CD4-positive, alpha-beta T cell (primary cell): ENCODE results near the gene MKLN1. TPM values are rescaled to one million over a fixed set of nuclear protein-coding genes. Genes with fewer than 3 reads are reported as not detected.

Experiments
- ATAC-seq: fragments of 200-7000 bp; cut with Tn5 transposase; one replicate; pipeline ENCODE4 v1.10.0; 2022; ENCODE audit warnings: mild to moderate bottlenecking; ENCODE audit not compliant: poor library complexity
- CTCF ChIA-PET: fragments of 350-600 bp; sonication (Branson Sonifier 250); formaldehyde crosslinking; loops from one replicate; lab custom pipeline; 2021; ENCODE audit warnings: antibody characterized with exemption, inconsistent platforms; lab: Charles Lee
- POLR2A ChIA-PET: fragments of 350-600 bp; sonication (Branson Sonifier 250); formaldehyde crosslinking; loops from one replicate; lab custom pipeline; 2021; ENCODE audit warnings: antibody characterized with exemption, inconsistent platforms; lab: Charles Lee
- DNase-seq, 14 experiments: peaks; one replicate each; pipeline ENCODE4 v3.0.0-alpha.2; 2013 to 2020; ENCODE audit warnings: mixed read lengths in 2 of 14
- H3K27ac ChIP-seq, 2 donors: one replicate each; pipeline versions ENCODE4 v1.5.1 to v1.7.0; 2013; ENCODE audit warnings: low read length in 2 of 2, low read depth in 1 of 2, mild to moderate bottlenecking in 1 of 2
- H3K27me3 ChIP-seq, 2 experiments: 1 replicate in 1 of 2; 2 replicates in 1 of 2; pipeline versions ENCODE4 v1.6.1 to v1.7.0; 2013; ENCODE audit warnings: low read length in 2 of 2, control low read depth in 1 of 2, mild to moderate bottlenecking in 1 of 2, moderate library complexity in 1 of 2; ENCODE audit not compliant: insufficient read depth in 2 of 2, control insufficient read depth in 1 of 2
- H3K36me3 ChIP-seq: one replicate; pipeline ENCODE4 v1.6.1; 2013; ENCODE audit warnings: low read length, control low read depth; ENCODE audit not compliant: insufficient read depth
- H3K4me1 ChIP-seq: one replicate; pipeline ENCODE4 v1.6.1; 2013; ENCODE audit warnings: low read length, control low read depth; ENCODE audit not compliant: insufficient read depth
- H3K4me3 ChIP-seq: one replicate; pipeline ENCODE4 v1.5.1; 2013; ENCODE audit warnings: mild to moderate bottlenecking, low read length, moderate library complexity
- H3K9me3 ChIP-seq, 2 experiments: 1 replicate in 1 of 2; 2 replicates in 1 of 2; pipeline versions ENCODE4 v1.6.1 to v1.7.0; 2013; ENCODE audit warnings: low read length in 2 of 2, mild to moderate bottlenecking in 2 of 2, control low read depth in 1 of 2, moderate library complexity in 1 of 2; ENCODE audit not compliant: control insufficient read depth in 1 of 2, insufficient read depth in 1 of 2
- H3K27ac Mint-ChIP-seq: one replicate; pipeline ENCODE4 v1.8.0; 2020; ENCODE audit warnings: mixed read lengths
- H3K27me3 Mint-ChIP-seq: one replicate; pipeline ENCODE4 v1.8.0; 2021; ENCODE audit warnings: mixed read lengths
- H3K36me3 Mint-ChIP-seq: one replicate; pipeline ENCODE4 v1.8.0; 2021; ENCODE audit warnings: low read depth, mixed read lengths
- H3K4me1 Mint-ChIP-seq: one replicate; pipeline ENCODE4 v1.8.0; 2021; ENCODE audit warnings: low read depth, mixed read lengths
- H3K4me3 Mint-ChIP-seq: one replicate; pipeline ENCODE4 v1.8.0; 2020; ENCODE audit warnings: mild to moderate bottlenecking, mixed read lengths
- H3K9me3 Mint-ChIP-seq: one replicate; pipeline ENCODE4 v1.8.0; 2020; ENCODE audit warnings: mixed read lengths
- CTCF ChIP-seq: fragments of 200-600 bp; IDR thresholded peaks from one replicate; pipeline ENCODE4 v1.8.0; 2022; ENCODE audit warnings: antibody characterized with exemption, mild to moderate bottlenecking
- intact Hi-C, 2 experiments: fragments of 100-400 bp; cut with DNase I in 1 of 2; cut with micrococcal nuclease in 1 of 2; formaldehyde crosslinking; loops; one replicate each; pipeline versions ENCODE4 v1.15.1 to v1.9.0; 2023 to 2025; cut with DNase I, micrococcal nuclease
- total RNA-seq, 174 experiments: library from RNA in 2 of 174; stranded (reverse) in 2 of 174; gene quantifications; one replicate each; pipeline ENCODE4 v1.2.3 and lab custom pipeline; 2021 to 2026

Gene MKLN1
- total RNA-seq, 2 experiments from 2014 or later, result 47.2 to 53.7 TPM

GRCh38 chr7:131322861-131323260, 4.8 kb upstream of the MKLN1 start:
- POLR2A ChIA-PET, result no interaction called here
- TF ChIP-seq CTCF, result no peak
- Histone ChIP-seq H3K4me3 (no peak overlapping the region), H3K27ac (no peak overlapping the region), H3K27me3 (no peaks in the 10 kb centered on the region), H3K9me3 (no peaks in the 10 kb centered on the region), H3K4me1 (peaks cover 16% of the 10 kb centered on the region), H3K36me3 (no peaks in the 10 kb centered on the region)
- CTCF ChIA-PET, result no interaction called here
- Mint-ChIP-seq H3K27me3 (no peaks in the 10 kb centered on the region), H3K4me3 (no peak overlapping the region), H3K36me3 (peaks cover 9% of the 10 kb centered on the region), H3K4me1 (peaks cover 54% of the 10 kb centered on the region), H3K9me3 (no peaks in the 10 kb centered on the region), H3K27ac (no peak overlapping the region)
- intact Hi-C loops, result loop anchor here in 1 of 2 experiments (10.0 kb wide), 1 partner anchor 138 kb away; no protein-coding TSS in a partner anchor
- no peak for ATAC-seq
- DNase-seq, result no peak

- Mint-ChIP-seq H3K4me3 (peak overlapping the region; percentile 93), H3K27me3 (no peaks in the 10 kb centered on the region), H3K36me3 (peaks cover 19% of the 10 kb centered on the region), H3K27ac (peak overlapping the region; percentile 18), H3K9me3 (no peaks in the 10 kb centered on the region), H3K4me1 (peaks cover 78% of the 10 kb centered on the region)
- no peak overlapping the region for H3K4me3 ChIP-seq
- H3K36me3 ChIP-seq, result no peaks in the 10 kb centered on the region
- POLR2A ChIA-PET, result interaction anchor here (0.6 to 1.1 kb wide), 2 partner anchors 219 to 1757 kb away, joined by 3 read pairs; partner anchors contain the start of gene CHCHD3
- no peaks in the 10 kb centered on the region for H3K9me3 ChIP-seq
- H3K4me1 ChIP-seq, result peaks cover 24% of the 10 kb centered on the region
- no peak overlapping the region for H3K27ac ChIP-seq
- TF ChIP-seq CTCF, result no peak
- CTCF ChIA-PET, result interaction anchor here (0.7 to 2.0 kb wide), 4 partner anchors 12 to 219 kb away, joined by 3 to 7 read pairs (median 3); no protein-coding TSS in a partner anchor
- peak in 3 of 14 experiments; percentile 18 to 38 (median 31) for DNase-seq
- H3K27me3 ChIP-seq, result no peaks in the 10 kb centered on the region
- intact Hi-C loops, result loop anchor here in 1 of 2 experiments (10.0 kb wide), 1 partner anchor 141 kb away; no protein-coding TSS in a partner anchor
- ATAC-seq, result no peak
These were observed 2.4 kb upstream of the MKLN1 start for GRCh38 chr7:131325179-131325840.

- peak in 1 of 14 experiments; percentile 13 for DNase-seq
- Mint-ChIP-seq H3K27me3 (no peaks in the 10 kb centered on the region), H3K4me1 (peaks cover 90% of the 10 kb centered on the region)
These were observed 1.1 kb upstream of the MKLN1 start for GRCh38 chr7:131326576-131326975.

More at GRCh38 chr7:131326576-131326975, 1.1 kb upstream of the MKLN1 start:
- Mint-ChIP-seq H3K4me3 (peak overlapping the region; percentile 93), H3K9me3 (no peaks in the 10 kb centered on the region), H3K36me3 (peaks cover 19% of the 10 kb centered on the region), H3K27ac (peak overlapping the region; percentile 97)
- TF ChIP-seq CTCF, result no peak
- no peak for ATAC-seq
- H3K27ac ChIP-seq, result peak overlapping the region in 1 of 2 donors; percentile 4
- H3K4me1 ChIP-seq, result peaks cover 24% of the 10 kb centered on the region
- H3K4me3 ChIP-seq, result peak overlapping the region; percentile 76
- H3K27me3 ChIP-seq, result no peaks in the 10 kb centered on the region
- CTCF ChIA-PET, result no interaction called here
- H3K9me3 ChIP-seq, result no peaks in the 10 kb centered on the region
- intact Hi-C loops, result loop anchor here in 1 of 2 experiments (2.0 to 10.0 kb wide), 2 partner anchors 142 to 220 kb away; no protein-coding TSS in a partner anchor
- no peaks in the 10 kb centered on the region for H3K36me3 ChIP-seq
- POLR2A ChIA-PET, result interaction anchor here (1.5 to 3.5 kb wide), 7 partner anchors 20 to 286 kb away, joined by 4 to 41 read pairs (median 12); no protein-coding TSS in a partner anchor
